CD4-positive, alpha-beta T cell treated with Interleukin-17A for 1 hour (primary cell): ENCODE data around the gene PRR27.
"Not testable (repeated sequence)": the region's sequence is repeated elsewhere in the genome, so short reads cannot be mapped to it uniquely, and the experiment has no call there.

ENCODE experiments used
- DNase-seq: peaks from one replicate; pipeline ENCODE4 v3.0.0-alpha.2; 2020

Gene PRR27

DNA sequence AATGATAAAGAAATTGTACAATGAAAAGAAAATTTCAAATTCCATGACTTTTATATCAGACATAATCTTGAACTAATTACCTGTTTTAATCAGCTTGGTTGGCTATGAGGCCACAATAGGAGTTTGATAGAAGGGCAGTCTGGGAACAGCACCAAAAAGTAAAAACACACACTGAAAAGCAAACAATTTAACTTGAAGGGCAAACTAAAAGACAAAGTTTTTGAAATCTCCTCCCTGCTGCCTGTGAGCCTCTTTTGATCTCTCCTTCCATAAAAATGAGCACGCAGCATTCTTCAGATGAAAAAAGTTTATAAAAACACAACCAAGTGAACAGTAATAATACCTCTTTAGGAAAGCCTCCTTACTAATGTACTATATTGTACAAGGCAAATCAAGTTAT, 49.6 kb downstream of the PRR27 start:
- DNase-seq = no peak

GRCh38 chr4:70212752-70213151, 58.7 kb downstream of the PRR27 start:
- not testable (repeated sequence) for DNase-seq
